Cortex of kidney (tissue), 1 donor: Measurements from ENCODE around the gene MED7.

Experiments
- DNase-seq: peaks from one replicate; lab custom pipeline; 2025; lab: John Stamatoyannopoulos, UW

MED7 gene

DNA sequence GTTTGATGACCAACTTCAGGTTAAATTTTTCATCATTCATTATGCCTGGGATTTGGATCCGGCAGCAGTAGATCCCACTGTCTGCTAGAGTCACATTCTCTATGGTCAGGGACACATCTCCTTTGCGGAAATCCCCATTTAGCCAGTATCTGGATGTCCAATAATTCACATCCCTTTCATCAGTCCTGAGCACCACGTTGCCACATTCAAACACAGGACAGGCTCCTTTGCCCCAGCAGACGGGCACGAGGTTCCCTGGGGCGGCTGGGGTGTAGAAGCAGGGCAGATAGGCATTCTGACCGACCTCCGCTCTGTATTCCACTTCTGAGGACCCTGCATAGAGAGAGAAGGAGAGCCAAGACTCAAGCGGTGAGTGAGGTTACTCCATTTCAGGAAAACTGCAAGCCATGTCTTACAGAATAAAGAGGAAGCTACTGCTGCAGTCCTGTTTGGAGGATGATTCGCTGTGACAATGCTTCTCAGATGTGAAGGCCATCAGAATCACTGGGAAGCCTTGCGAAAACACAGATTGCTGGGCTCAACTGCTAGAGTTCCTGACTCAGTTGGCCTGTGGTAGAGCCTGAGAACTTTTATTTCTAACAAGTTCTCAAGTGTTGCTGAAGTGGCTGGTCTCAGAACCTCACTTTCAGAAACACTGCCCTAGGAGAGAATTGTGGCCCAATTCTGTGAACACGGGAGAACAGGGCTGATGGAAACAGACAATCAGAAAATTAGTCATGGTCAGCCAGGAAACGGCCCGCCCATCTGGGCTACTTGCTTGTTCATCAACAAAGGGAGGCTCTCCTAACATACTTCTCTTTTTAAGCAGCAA, 35.8 kb downstream of the MED7 start:
- DNase-seq: no peak

DNA sequence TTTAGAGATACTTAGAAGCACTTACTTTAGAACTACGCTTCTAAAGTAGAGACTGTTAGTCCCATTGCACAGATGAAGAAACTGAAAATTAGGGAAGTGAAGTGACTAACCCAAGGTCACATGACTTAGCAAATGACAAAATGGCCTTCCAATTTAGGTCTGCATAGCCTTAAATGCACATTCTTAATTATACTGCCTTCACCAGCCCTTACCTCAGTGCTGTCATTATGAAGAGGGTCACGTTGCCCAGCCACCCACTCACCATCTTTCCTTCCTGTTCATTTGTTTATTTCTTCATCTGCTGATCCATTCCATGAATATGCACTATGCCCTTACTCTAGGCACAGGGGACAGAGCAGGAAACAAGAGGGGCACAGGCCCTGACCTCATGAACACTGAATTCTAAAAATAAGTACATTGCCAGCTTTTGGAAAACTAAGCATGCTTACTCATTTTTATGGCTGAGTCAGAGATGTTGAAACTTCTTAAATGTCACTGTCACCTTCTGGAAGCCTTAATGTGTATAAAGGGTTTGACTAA, 42.5 kb downstream of the MED7 start:
- DNase-seq: no peak

DNA sequence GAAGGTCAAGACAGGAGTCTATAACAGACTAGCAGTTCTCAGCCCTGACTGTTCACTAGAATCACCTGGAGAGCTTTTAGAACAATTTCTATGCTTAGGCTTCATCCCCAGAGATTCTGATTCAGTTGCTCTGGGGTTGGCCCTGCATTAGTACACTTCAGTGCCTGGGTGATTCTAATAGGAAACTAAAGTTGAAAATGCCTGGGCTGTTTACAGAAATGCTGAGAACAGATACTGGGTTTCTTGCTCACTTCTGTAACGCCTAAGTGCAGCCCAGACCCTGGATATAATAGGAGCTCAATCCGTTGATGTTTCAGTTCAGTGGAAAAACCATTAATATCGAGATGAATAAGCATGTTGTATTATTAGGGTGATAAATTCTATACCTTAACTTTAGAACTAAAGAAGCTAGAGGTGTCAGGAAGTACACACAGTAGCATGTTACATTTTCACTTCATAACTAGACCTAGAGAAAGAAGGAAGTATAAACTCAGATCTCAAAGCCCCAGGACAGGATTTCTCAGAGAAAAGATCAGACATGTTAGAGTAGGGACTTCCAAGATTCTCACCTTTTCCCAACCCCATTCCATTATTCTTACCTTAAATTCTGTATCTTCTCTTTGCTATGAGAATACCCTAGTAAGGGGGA, 54.2 kb downstream of the MED7 start:
- no peak for DNase-seq
